HEK293 (cell line): ENCODE data around the gene GRIK4.

Experiments used
- CTCF ChIA-PET: fragments of 350-600 bp; formaldehyde crosslinking; extraction: SDS; loops from one replicate; lab custom pipeline; 2021; ENCODE audit warnings: antibody characterized with exemption; lab: Yijun Ruan, JAX
- POLR2A ChIA-PET: fragments of 300-600 bp; formaldehyde crosslinking; extraction: SDS; loops from one replicate; lab custom pipeline; 2020; ENCODE audit warnings: antibody characterized with exemption, inconsistent platforms; lab: Yijun Ruan, JAX
- H3K27ac ChIP-seq: fragments of 200-500 bp; sonication (Bioruptor generic); 2 replicates; pipeline ENCODE4 v1.5.1; 2014; ENCODE audit warnings: low read depth, low read length, control low read depth, inconsistent platforms; ENCODE audit errors: extremely low read depth
- H3K36me3 ChIP-seq, 2 experiments: fragments of 200-500 bp in 1 of 2; sonication (Bioruptor generic) in 1 of 2; 1 replicate in 1 of 2; 2 replicates in 1 of 2; pipeline ENCODE4 v1.5.1; 2014 to 2017; ENCODE audit warnings: inconsistent platforms in 2 of 2, low read length in 2 of 2; ENCODE audit not compliant: control insufficient read depth in 2 of 2, insufficient read depth in 1 of 2
- H3K4me1 ChIP-seq: fragments of 200-500 bp; sonication (Bioruptor generic); 2 replicates; pipeline ENCODE4 v1.5.1; 2014; ENCODE audit warnings: mild to moderate bottlenecking, low read length, inconsistent platforms; ENCODE audit not compliant: control insufficient read depth, insufficient read depth
- H3K4me3 ChIP-seq: 2 replicates; pipeline ENCODE4 v1.5.1; 2011; ENCODE audit warnings: low read depth, mild to moderate bottlenecking, control low read depth, low read length, moderate library complexity
- H3K9me3 ChIP-seq: fragments of 200-500 bp; sonication (Bioruptor generic); 2 replicates; pipeline ENCODE4 v1.5.1; 2014; ENCODE audit warnings: low read depth, low read length, inconsistent platforms; ENCODE audit not compliant: control insufficient read depth, insufficient read depth
- REPIN1 ChIP-seq: fragments of 450-650 bp; formaldehyde crosslinking; IDR thresholded peaks from 2 replicates; pipeline ENCODE4 v1.5.1; 2017; ENCODE audit warnings: missing biosample characterization, missing genetic modification characterization, low read depth
- SCRT1 ChIP-seq: fragments of 450-650 bp; formaldehyde crosslinking; IDR thresholded peaks from 2 replicates; pipeline ENCODE4 v1.5.1; 2016; ENCODE audit warnings: missing biosample characterization, missing genetic modification characterization, borderline replicate concordance
- YY2 ChIP-seq: fragments of 450-650 bp; formaldehyde crosslinking; IDR thresholded peaks from 2 replicates; pipeline ENCODE4 v1.5.1; 2016; ENCODE audit warnings: missing biosample characterization, missing genetic modification characterization
- ZBTB21 ChIP-seq: fragments of 450-650 bp; formaldehyde crosslinking; IDR thresholded peaks from 2 replicates; pipeline ENCODE4 v1.5.1; 2017; ENCODE audit warnings: missing biosample characterization, missing genetic modification characterization
- ZFP41 ChIP-seq: fragments of 450-650 bp; formaldehyde crosslinking; IDR thresholded peaks from 2 replicates; pipeline ENCODE4 v1.5.1; 2016; ENCODE audit warnings: missing biosample characterization, missing genetic modification characterization, borderline replicate concordance
- ZFP69B ChIP-seq: fragments of 450-650 bp; formaldehyde crosslinking; IDR thresholded peaks from 2 replicates; pipeline ENCODE4 v1.5.1; 2016; ENCODE audit warnings: missing biosample characterization, missing genetic modification characterization
- ZNF140 ChIP-seq: fragments of 450-650 bp; formaldehyde crosslinking; IDR thresholded peaks from 2 replicates; pipeline ENCODE4 v1.5.1; 2016; ENCODE audit warnings: missing biosample characterization, missing genetic modification characterization
- ZNF184 ChIP-seq: fragments of 450-650 bp; IDR thresholded peaks from 2 replicates; pipeline ENCODE4 v1.5.1; 2018; ENCODE audit warnings: missing biosample characterization, mild to moderate bottlenecking, missing genetic modification characterization
- ZNF274 ChIP-seq, 2 experiments: fragments of 200-500 bp in 1 of 2; fragments of 450-650 bp in 1 of 2; sonication (Bioruptor generic) in 1 of 2; formaldehyde crosslinking in 1 of 2; IDR thresholded peaks; 2 replicates each; pipeline versions ENCODE4 v1.5.1 to v1.6.1; 2014 to 2016; ENCODE audit warnings: borderline replicate concordance in 1 of 2, inconsistent platforms in 1 of 2, low read length in 1 of 2, missing biosample characterization in 1 of 2, missing genetic modification characterization in 1 of 2
- ZNF48 ChIP-seq: fragments of 450-650 bp; formaldehyde crosslinking; IDR thresholded peaks from 2 replicates; pipeline ENCODE4 v1.5.1; 2016; ENCODE audit warnings: missing biosample characterization, missing genetic modification characterization
- ZNF510 ChIP-seq: fragments of 450-650 bp; formaldehyde crosslinking; IDR thresholded peaks from 2 replicates; pipeline ENCODE4 v1.5.1; 2018; ENCODE audit warnings: mild to moderate bottlenecking, missing genetic modification characterization, missing biosample characterization; ENCODE audit not compliant: insufficient replicate concordance
- ZNF544 ChIP-seq: fragments of 450-650 bp; formaldehyde crosslinking; IDR thresholded peaks from 2 replicates; pipeline ENCODE4 v1.5.0; 2017; ENCODE audit warnings: missing biosample characterization, missing genetic modification characterization
- ZNF555 ChIP-seq: fragments of 450-650 bp; formaldehyde crosslinking; conservative IDR thresholded peaks from 2 replicates; pipeline ENCODE4 v1.5.1; 2017; ENCODE audit warnings: missing biosample characterization, mild to moderate bottlenecking, missing genetic modification characterization, inconsistent platforms
- ZNF776 ChIP-seq: fragments of 450-650 bp; formaldehyde crosslinking; IDR thresholded peaks from 2 replicates; pipeline ENCODE4 v1.5.0; 2017; ENCODE audit warnings: missing biosample characterization, missing genetic modification characterization, borderline replicate concordance
- ZNF843 ChIP-seq: fragments of 450-650 bp; formaldehyde crosslinking; IDR thresholded peaks from 2 replicates; pipeline ENCODE4 v1.5.1; 2016; ENCODE audit warnings: missing biosample characterization, missing genetic modification characterization
- TF ChIP-seq, protein P1 (sequence below): fragments of 450-650 bp; formaldehyde crosslinking; IDR thresholded peaks from 2 replicates; pipeline ENCODE4 v1.5.1; 2016; ENCODE audit warnings: missing biosample characterization, missing genetic modification characterization
- TF ChIP-seq, protein P2 (sequence below): fragments of 450-650 bp; formaldehyde crosslinking; IDR thresholded peaks from 2 replicates; pipeline ENCODE4 v1.5.1; 2016; ENCODE audit warnings: missing biosample characterization, missing genetic modification characterization
- TF ChIP-seq, protein P3 (sequence below): sonication (generic); formaldehyde crosslinking; IDR thresholded peaks from 2 replicates; pipeline ENCODE4 v1.8.1; 2022; ENCODE audit warnings: mild to moderate bottlenecking, moderate library complexity, missing genetic modification reagents
- TF ChIP-seq, protein P4 (sequence below): fragments of 450-650 bp; formaldehyde crosslinking; IDR thresholded peaks from 2 replicates; pipeline ENCODE4 v1.5.1; 2016; ENCODE audit warnings: missing biosample characterization, missing genetic modification characterization
- TF ChIP-seq, protein P5 (sequence below): fragments of 450-650 bp; formaldehyde crosslinking; conservative IDR thresholded peaks from 2 replicates; pipeline ENCODE4 v1.5.1; 2016; ENCODE audit warnings: low read depth, missing biosample characterization, missing genetic modification characterization
- TF ChIP-seq, protein P6 (sequence below): fragments of 450-650 bp; formaldehyde crosslinking; IDR thresholded peaks from 2 replicates; pipeline ENCODE4 v1.5.1; 2016; ENCODE audit warnings: missing biosample characterization, missing genetic modification characterization, low read depth

The GRIK4 gene

DNA sequence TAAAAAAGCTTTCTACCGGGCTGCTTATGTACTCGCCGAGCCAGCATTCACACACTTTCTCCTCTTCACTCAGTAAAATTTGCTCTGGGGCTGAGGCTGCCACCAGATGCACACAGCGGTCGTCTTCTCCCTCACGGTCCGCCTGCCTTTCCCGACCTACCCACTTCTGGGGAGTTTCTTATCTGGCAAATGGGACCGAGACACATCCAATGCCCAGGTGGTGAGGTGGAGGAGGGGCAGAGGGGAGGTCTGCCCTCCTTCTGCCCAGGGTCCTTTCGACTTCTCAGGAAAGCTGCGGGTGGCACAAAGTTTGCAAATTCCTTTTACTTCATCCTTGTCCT lies 43.9 kb downstream of the GRIK4 start (continued):
- TF ChIP-seq YY2 (tag by site-specific recombination) (no peak), ZNF544 (no peak)
- TF ChIP-seq, protein P1, sequence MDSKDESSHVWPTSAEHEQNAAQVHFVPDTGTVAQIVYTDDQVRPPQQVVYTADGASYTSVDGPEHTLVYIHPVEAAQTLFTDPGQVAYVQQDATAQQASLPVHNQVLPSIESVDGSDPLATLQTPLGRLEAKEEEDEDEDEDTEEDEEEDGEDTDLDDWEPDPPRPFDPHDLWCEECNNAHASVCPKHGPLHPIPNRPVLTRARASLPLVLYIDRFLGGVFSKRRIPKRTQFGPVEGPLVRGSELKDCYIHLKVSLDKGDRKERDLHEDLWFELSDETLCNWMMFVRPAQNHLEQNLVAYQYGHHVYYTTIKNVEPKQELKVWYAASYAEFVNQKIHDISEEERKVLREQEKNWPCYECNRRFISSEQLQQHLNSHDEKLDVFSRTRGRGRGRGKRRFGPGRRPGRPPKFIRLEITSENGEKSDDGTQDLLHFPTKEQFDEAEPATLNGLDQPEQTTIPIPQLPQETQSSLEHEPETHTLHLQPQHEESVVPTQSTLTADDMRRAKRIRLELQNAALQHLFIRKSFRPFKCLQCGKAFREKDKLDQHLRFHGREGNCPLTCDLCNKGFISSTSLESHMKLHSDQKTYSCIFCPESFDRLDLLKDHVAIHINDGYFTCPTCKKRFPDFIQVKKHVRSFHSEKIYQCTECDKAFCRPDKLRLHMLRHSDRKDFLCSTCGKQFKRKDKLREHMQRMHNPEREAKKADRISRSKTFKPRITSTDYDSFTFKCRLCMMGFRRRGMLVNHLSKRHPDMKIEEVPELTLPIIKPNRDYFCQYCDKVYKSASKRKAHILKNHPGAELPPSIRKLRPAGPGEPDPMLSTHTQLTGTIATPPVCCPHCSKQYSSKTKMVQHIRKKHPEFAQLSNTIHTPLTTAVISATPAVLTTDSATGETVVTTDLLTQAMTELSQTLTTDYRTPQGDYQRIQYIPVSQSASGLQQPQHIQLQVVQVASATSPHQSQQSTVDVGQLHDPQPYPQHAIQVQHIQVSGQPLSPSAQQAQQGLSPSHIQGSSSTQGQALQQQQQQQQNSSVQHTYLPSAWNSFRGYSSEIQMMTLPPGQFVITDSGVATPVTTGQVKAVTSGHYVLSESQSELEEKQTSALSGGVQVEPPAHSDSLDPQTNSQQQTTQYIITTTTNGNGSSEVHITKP (tag by site-specific recombination): no peak
- TF ChIP-seq, protein P2, sequence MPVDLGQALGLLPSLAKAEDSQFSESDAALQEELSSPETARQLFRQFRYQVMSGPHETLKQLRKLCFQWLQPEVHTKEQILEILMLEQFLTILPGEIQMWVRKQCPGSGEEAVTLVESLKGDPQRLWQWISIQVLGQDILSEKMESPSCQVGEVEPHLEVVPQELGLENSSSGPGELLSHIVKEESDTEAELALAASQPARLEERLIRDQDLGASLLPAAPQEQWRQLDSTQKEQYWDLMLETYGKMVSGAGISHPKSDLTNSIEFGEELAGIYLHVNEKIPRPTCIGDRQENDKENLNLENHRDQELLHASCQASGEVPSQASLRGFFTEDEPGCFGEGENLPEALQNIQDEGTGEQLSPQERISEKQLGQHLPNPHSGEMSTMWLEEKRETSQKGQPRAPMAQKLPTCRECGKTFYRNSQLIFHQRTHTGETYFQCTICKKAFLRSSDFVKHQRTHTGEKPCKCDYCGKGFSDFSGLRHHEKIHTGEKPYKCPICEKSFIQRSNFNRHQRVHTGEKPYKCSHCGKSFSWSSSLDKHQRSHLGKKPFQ: no peak

DNA sequence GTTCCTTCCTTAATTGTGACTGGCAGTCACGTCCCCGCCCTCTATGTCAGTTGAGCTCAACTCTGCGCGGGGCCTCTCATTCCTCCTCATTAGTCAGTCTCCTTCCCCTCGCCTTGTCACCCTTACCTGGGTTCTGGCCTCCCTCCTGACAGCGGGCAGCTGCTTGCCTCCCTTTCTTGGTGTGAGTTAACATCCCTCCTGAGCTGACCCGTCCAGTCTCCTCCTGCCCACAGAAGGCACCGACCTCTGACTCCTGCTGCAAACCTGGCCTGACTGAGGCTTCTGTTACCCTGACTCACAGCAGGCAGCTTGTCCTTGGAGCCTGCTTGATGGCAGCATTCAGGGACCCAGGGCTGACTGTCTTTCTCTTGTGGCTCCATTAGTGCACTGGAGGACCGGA lies 45.2 kb downstream of the GRIK4 start:
- POLR2A ChIA-PET: no interaction called here
- TF ChIP-seq REPIN1 (tag by site-specific recombination) (no peak), ZNF776 (tag by site-specific recombination) (no peak), ZFP41 (tag by site-specific recombination) (no peak), ZNF48 (tag by site-specific recombination) (no peak), ZNF544 (no peak), ZBTB21 (tag by site-specific recombination) (no peak), ZFP69B (tag by site-specific recombination) (no peak), ZNF555 (no peak), SCRT1 (tag by site-specific recombination) (no peak), ZNF184 (tag by site-specific recombination) (no peak), ZNF510 (tag by site-specific recombination) (no peak), ZNF274 (IDR thresholded peaks at IDR 0.05; ENCODE audit: low read length) (no peak), ZNF274 (tag by site-specific recombination; IDR thresholded peaks at IDR 0.05; ENCODE audit: borderline replicate concordance) (no peak), ZNF843 (tag by site-specific recombination) (no peak), ZNF140 (tag by site-specific recombination) (no peak)
- TF ChIP-seq, protein P3, sequence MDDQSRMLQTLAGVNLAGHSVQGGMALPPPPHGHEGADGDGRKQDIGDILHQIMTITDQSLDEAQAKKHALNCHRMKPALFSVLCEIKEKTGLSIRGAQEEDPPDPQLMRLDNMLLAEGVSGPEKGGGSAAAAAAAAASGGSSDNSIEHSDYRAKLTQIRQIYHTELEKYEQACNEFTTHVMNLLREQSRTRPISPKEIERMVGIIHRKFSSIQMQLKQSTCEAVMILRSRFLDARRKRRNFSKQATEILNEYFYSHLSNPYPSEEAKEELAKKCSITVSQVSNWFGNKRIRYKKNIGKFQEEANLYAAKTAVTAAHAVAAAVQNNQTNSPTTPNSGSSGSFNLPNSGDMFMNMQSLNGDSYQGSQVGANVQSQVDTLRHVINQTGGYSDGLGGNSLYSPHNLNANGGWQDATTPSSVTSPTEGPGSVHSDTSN (CRISPR knock-in tag): no peak
- TF ChIP-seq, protein P4, sequence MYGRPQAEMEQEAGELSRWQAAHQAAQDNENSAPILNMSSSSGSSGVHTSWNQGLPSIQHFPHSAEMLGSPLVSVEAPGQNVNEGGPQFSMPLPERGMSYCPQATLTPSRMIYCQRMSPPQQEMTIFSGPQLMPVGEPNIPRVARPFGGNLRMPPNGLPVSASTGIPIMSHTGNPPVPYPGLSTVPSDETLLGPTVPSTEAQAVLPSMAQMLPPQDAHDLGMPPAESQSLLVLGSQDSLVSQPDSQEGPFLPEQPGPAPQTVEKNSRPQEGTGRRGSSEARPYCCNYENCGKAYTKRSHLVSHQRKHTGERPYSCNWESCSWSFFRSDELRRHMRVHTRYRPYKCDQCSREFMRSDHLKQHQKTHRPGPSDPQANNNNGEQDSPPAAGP (tag by site-specific recombination): no peak
- TF ChIP-seq, protein P5, sequence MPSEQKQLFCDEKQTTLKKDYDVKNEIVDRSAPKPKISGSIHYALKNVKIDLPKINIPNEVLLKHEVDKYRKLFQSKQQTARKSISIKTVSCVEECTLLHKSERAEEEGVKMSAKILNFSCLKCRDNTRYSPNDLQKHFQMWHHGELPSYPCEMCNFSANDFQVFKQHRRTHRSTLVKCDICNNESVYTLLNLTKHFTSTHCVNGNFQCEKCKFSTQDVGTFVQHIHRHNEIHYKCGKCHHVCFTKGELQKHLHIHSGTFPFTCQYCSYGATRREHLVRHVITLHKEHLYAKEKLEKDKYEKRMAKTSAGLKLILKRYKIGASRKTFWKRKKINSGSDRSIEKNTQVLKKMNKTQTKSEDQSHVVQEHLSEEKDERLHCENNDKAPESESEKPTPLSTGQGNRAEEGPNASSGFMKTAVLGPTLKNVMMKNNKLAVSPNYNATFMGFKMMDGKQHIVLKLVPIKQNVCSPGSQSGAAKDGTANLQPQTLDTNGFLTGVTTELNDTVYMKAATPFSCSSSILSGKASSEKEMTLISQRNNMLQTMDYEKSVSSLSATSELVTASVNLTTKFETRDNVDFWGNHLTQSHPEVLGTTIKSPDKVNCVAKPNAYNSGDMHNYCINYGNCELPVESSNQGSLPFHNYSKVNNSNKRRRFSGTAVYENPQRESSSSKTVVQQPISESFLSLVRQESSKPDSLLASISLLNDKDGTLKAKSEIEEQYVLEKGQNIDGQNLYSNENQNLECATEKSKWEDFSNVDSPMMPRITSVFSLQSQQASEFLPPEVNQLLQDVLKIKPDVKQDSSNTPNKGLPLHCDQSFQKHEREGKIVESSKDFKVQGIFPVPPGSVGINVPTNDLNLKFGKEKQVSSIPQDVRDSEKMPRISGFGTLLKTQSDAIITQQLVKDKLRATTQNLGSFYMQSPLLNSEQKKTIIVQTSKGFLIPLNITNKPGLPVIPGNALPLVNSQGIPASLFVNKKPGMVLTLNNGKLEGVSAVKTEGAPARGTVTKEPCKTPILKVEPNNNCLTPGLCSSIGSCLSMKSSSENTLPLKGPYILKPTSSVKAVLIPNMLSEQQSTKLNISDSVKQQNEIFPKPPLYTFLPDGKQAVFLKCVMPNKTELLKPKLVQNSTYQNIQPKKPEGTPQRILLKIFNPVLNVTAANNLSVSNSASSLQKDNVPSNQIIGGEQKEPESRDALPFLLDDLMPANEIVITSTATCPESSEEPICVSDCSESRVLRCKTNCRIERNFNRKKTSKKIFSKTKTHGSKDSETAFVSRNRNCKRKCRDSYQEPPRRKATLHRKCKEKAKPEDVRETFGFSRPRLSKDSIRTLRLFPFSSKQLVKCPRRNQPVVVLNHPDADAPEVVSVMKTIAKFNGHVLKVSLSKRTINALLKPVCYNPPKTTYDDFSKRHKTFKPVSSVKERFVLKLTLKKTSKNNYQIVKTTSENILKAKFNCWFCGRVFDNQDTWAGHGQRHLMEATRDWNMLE: no peak
- TF ChIP-seq, protein P6, sequence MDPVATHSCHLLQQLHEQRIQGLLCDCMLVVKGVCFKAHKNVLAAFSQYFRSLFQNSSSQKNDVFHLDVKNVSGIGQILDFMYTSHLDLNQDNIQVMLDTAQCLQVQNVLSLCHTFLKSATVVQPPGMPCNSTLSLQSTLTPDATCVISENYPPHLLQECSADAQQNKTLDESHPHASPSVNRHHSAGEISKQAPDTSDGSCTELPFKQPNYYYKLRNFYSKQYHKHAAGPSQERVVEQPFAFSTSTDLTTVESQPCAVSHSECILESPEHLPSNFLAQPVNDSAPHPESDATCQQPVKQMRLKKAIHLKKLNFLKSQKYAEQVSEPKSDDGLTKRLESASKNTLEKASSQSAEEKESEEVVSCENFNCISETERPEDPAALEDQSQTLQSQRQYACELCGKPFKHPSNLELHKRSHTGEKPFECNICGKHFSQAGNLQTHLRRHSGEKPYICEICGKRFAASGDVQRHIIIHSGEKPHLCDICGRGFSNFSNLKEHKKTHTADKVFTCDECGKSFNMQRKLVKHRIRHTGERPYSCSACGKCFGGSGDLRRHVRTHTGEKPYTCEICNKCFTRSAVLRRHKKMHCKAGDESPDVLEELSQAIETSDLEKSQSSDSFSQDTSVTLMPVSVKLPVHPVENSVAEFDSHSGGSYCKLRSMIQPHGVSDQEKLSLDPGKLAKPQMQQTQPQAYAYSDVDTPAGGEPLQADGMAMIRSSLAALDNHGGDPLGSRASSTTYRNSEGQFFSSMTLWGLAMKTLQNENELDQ: no peak
- no peaks in the 10 kb centered on the region for H3K9me3 ChIP-seq
- H3K36me3 ChIP-seq: no peaks in the 10 kb centered on the region
- H3K4me3 ChIP-seq: no peak overlapping the region
- CTCF ChIA-PET: interaction anchor here (1.1 kb wide), 1 partner anchor 10 kb away, joined by 4 read pairs; no protein-coding TSS in a partner anchor
- no peak overlapping the region for H3K27ac ChIP-seq
- H3K4me1 ChIP-seq: no peaks in the 10 kb centered on the region
